Activated B cell treated with CpG ODN at 0.5 μM for 24 hours (primary cell): Measurements from ENCODE around the gene SYTL1. TPM values are rescaled to one million over a fixed set of nuclear protein-coding genes. Genes with fewer than 3 reads are reported as not detected.
A peak's percentile ranks its signal among the peaks of the same experiment; 100 is the strongest.

Experiments used
- ATAC-seq: fragments of 200-7000 bp; cut with Tn5 transposase; one replicate; pipeline ENCODE4 v1.10.0; 2021; ENCODE audit warnings: low read depth, mild to moderate bottlenecking, moderate library complexity
- CTCF ChIA-PET: fragments of 350-600 bp; sonication (Branson Sonifier 250); formaldehyde crosslinking; loops from one replicate; lab custom pipeline; 2021; ENCODE audit warnings: antibody characterized with exemption; lab: Charles Lee
- POLR2A ChIA-PET: fragments of 350-600 bp; sonication (Branson Sonifier 250); formaldehyde crosslinking; loops from one replicate; lab custom pipeline; 2021; ENCODE audit warnings: antibody characterized with exemption; lab: Charles Lee
- DNase-seq: peaks from one replicate; pipeline ENCODE4 v3.0.0; 2022
- H3K27ac Mint-ChIP-seq: one replicate; pipeline ENCODE4 v1.8.0; 2020; ENCODE audit warnings: mixed read lengths
- H3K27me3 Mint-ChIP-seq: one replicate; pipeline ENCODE4 v1.8.0; 2021; ENCODE audit warnings: mixed read lengths
- H3K36me3 Mint-ChIP-seq: one replicate; pipeline ENCODE4 v1.8.0; 2021; ENCODE audit warnings: low read depth, mixed read lengths
- H3K4me1 Mint-ChIP-seq: one replicate; pipeline ENCODE4 v1.8.0; 2021; ENCODE audit warnings: mixed read lengths
- H3K4me3 Mint-ChIP-seq: one replicate; pipeline ENCODE4 v1.8.0; 2020; ENCODE audit warnings: mild to moderate bottlenecking, mixed read lengths
- H3K9me3 Mint-ChIP-seq: one replicate; pipeline ENCODE4 v1.8.0; 2020; ENCODE audit warnings: mixed read lengths
- CTCF ChIP-seq: fragments of 200-600 bp; IDR thresholded peaks from one replicate; pipeline ENCODE4 v1.8.0; 2022; ENCODE audit warnings: antibody characterized with exemption, mild to moderate bottlenecking
- intact Hi-C: fragments of 100-400 bp; cut with micrococcal nuclease; formaldehyde crosslinking; loops from one replicate; pipeline ENCODE4 v1.15.1; 2024
- total RNA-seq: library from RNA; stranded (reverse); gene quantifications from 2 replicates; pipeline ENCODE4 v1.2.3, GENCODE V29; 2022

Gene SYTL1
- total RNA-seq, 1 donor from 2014 or later = 76.0 TPM

DNA sequence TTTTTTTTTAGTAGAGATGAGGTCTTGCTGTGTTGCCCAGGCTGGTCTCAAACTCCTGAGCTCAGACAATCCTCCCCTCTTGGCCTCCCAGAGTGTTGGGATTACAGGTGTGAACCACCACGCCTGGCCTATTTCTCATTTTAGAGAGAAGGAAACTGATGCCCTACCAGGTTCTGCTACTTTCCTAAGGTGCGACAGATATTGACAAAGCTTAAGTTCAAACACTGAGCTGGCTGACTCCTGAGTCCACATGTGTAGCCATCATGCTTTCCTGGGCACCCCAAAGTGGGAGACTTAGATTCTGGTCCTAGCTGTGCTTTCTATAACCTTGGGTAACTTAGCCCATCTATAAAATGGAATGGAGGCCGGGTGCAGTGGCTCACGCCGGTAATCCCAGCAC lies 25.0 kb upstream of the SYTL1 start:
- Mint-ChIP-seq H3K27me3 (no peaks in the 10 kb centered on the region), H3K27ac (no peak overlapping the region), H3K4me1 (peaks cover 8% of the 10 kb centered on the region), H3K4me3 (no peak overlapping the region), H3K9me3 (no peaks in the 10 kb centered on the region), H3K36me3 (no peaks in the 10 kb centered on the region)
- ChIA-PET POLR2A (interaction anchor here (0.6 to 0.7 kb wide), 5 partner anchors 10 to 1012 kb away, joined by 3 to 13 read pairs (median 4); partner anchors contain the start of gene MED18), CTCF (interaction anchor here (1.3 to 1.5 kb wide), 2 partner anchors 16 to 19 kb away, joined by 4 to 5 read pairs; no protein-coding TSS in a partner anchor)
- no peak for TF ChIP-seq CTCF
- ATAC-seq (no peak), DNase-seq (no peak)
- intact Hi-C loops = no loop called here

- Mint-ChIP-seq H3K27ac (no peak overlapping the region), H3K4me3 (no peak overlapping the region), H3K9me3 (no peaks in the 10 kb centered on the region), H3K4me1 (peaks cover 16% of the 10 kb centered on the region), H3K36me3 (peaks cover 5% of the 10 kb centered on the region), H3K27me3 (no peaks in the 10 kb centered on the region)
- no peak for TF ChIP-seq CTCF
- ChIA-PET POLR2A (interaction anchor here (0.6 to 0.7 kb wide), 2 partner anchors 61 to 62 kb away, joined by 4 to 9 read pairs; no protein-coding TSS in a partner anchor), CTCF (interaction anchor here (1.2 kb wide), 1 partner anchor 17 kb away, joined by 3 read pairs; no protein-coding TSS in a partner anchor)
- intact Hi-C loops = no loop called here
- no peak for DNase-seq
- no peak for ATAC-seq
These were observed 23.7 kb upstream of the SYTL1 start for GRCh38 chr1:27318136-27318535.

- ATAC-seq = no peak
- H3K27ac Mint-ChIP-seq = no peak overlapping the region
- no peak for TF ChIP-seq CTCF
- DNase-seq = no peak
- CTCF ChIA-PET = interaction anchor here (1.2 to 1.5 kb wide), 2 partner anchors 18 to 22 kb away, joined by 3 read pairs; no protein-coding TSS in a partner anchor
- peaks cover 21% of the 10 kb centered on the region for H3K4me1 Mint-ChIP-seq
- peaks cover 5% of the 10 kb centered on the region for H3K36me3 Mint-ChIP-seq
- H3K27me3 Mint-ChIP-seq = no peaks in the 10 kb centered on the region
- H3K4me3 Mint-ChIP-seq = no peak overlapping the region
- POLR2A ChIA-PET = interaction anchor here (0.7 kb wide), 2 partner anchors 62 to 253 kb away, joined by 9 to 10 read pairs; no protein-coding TSS in a partner anchor
- H3K9me3 Mint-ChIP-seq = no peaks in the 10 kb centered on the region
- intact Hi-C loops = no loop called here
These were observed 23.2 kb upstream of the SYTL1 start for GRCh38 chr1:27318596-27318995.

GRCh38 chr1:27321813-27322568 lies 19.8 kb upstream of the SYTL1 start, which contains the start of gene TMEM222:
Gene TMEM222 (plus strand): TSS chr1:27322163. CDS start chr1:27322198, 35 bp downstream.
- peak; percentile 95 for ATAC-seq
- Mint-ChIP-seq H3K27me3 (no peaks in the 10 kb centered on the region), H3K9me3 (no peaks in the 10 kb centered on the region), H3K36me3 (peaks cover 34% of the 10 kb centered on the region), H3K27ac (peak within 1 kb of the TSS; percentile 93), H3K4me3 (peak within 1 kb of the TSS; percentile 97), H3K4me1 (peaks cover 51% of the 10 kb centered on the region)
- intact Hi-C loops = loop anchor here (1.0 to 5.0 kb wide), 7 partner anchors 19 to 340 kb away; partner anchors contain the start of genes SLC9A1, WASF2 and WDTC1
- POLR2A ChIA-PET = interaction anchor here (0.6 to 2.4 kb wide), 7 partner anchors 11 to 88 kb away, joined by 3 to 11 read pairs (median 8); partner anchors contain the start of genes MAP3K6, SYTL1 and WDTC1
- no peak for TF ChIP-seq CTCF
- DNase-seq = peak; percentile 99
- CTCF ChIA-PET = interaction anchor here (0.8 to 2.0 kb wide), 5 partner anchors 11 to 66 kb away, joined by 3 to 10 read pairs (median 5); no protein-coding TSS in a partner anchor
